GM20000 (cell line): Measurements from ENCODE around the gene TACR3.
"Not testable (repeated sequence)": the region's sequence is repeated elsewhere in the genome, so short reads cannot be mapped to it uniquely, and the experiment has no call there.

Source experiments
- DNase-seq: peaks from one replicate; pipeline ENCODE4 v3.0.0; 2012; ENCODE audit warnings: low spot score
- CTCF ChIP-seq: IDR thresholded peaks from 2 replicates; pipeline ENCODE4 v1.5.1; 2012; ENCODE audit warnings: mild to moderate bottlenecking, control low read depth; ENCODE audit errors: extremely low read depth, missing control alignments

TACR3 gene

GRCh38 chr4:103626296-103626695, 93.5 kb downstream of the TACR3 start:
- TF ChIP-seq CTCF, result no peak
- no peak for DNase-seq

DNA sequence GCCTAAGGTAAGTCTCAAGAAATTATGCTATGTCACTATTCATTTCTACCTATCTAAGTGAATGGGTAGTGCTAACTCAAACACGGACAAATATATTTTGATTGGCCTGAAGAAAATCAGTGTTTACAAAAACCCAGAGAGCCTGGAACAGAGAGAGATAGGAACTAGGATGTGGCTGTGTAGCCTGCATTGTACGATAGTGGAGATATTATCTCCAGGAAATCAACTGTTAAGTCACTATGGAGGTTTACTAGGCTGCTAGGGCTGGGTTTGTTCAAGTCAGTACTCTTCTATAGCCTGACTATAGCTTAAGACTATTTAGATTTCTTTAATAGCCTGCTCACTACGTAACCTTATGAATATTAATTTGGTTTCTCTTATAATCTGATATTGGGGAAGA, 127.9 kb downstream of the TACR3 start:
- no peak for DNase-seq
- TF ChIP-seq CTCF, result no peak

DNA sequence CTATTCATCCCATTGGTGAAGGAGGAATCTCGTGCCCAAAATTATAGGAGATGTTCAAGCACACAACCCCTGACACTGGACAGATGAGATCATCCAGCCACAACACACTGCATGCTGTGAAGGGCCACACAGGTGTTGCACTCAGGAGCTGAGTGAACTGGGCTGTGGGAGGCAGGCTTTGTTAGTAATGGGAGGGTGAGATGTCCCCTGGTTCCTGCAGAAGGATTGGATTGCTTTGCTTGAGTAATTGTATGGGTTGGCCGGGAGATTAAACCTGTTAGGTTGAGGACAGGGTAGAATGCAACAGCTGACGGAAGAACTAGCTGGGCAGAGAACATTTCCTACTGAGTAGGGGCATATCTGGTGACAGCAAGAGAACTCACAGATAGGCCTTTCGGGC, 152.2 kb downstream of the TACR3 start:
- no peak for DNase-seq
- TF ChIP-seq CTCF, result no peak

GRCh38 chr4:103559178-103559577, 160.6 kb downstream of the TACR3 start:
- DNase-seq, result not testable (repeated sequence)
